ENCODE results near the gene TUFT1.

The TUFT1 gene

DNA sequence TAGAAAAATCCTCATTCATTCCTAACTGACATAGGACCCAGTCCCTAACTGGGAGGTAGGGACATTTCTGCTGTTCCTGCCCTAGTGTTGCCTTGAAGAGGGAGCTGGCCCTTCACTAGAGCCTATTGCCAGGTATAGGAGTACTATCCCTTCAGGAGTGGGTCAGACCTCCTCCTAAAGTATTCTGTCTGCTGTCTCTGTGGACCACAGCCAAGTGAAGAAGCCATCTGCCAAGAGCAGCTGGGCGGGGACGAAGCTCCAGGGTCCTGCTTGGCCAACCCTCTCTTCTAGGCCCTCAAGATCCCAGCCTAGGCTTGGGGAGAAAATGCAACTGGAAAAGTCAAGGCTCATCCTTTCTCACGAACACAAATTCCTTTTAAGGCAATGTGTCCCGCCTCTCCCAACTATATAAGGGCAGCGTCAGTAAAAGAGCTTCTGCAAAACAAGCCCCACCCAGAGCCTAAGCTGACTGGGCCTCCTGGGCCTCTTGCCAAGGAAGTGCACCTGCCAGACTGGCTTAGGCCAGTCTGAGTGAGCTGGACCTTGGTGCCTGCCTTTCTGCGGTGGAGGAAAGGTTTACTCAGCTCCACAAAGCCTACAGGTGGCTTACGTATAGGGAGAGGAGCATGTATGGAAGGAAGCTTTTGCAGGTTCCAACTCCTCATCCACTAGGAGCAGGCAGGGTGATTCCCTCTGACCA lies 638 bp upstream of the TUFT1 start:
- Histone ChIP-seq H3K9me3 (ENCODE audit: control insufficient read depth, low read length) (no peaks in the 10 kb centered on the region), H3K36me3 (ENCODE audit: control insufficient read depth, insufficient read depth, low read length) (peaks cover 2% of the 10 kb centered on the region), H3K4me3 (ENCODE audit: extremely low read depth, insufficient read depth, low read length, poor library complexity, severe bottlenecking) (no peak overlapping the region), H3K4me1 (ENCODE audit: control insufficient read depth, insufficient read depth, low read length, poor library complexity, severe bottlenecking) (peaks cover 34% of the 10 kb centered on the region), H3K27ac (ENCODE audit: low read depth, low read length, severe bottlenecking) (no peak overlapping the region)
- WGBS, 2 experiments (ENCODE audit: insufficient coverage in 2 of 2), result 54 to 73% methylated on average over 4 to 6 of the region's 7 CpGs

GRCh38 chr1:151540982-151541377 lies 871 bp downstream of the TUFT1 start:
- peak overlapping the region; percentile 76 for H3K4me3 ChIP-seq (ENCODE audit: extremely low read depth, insufficient read depth, low read length, poor library complexity, severe bottlenecking)
- H3K27ac ChIP-seq (ENCODE audit: low read depth, low read length, severe bottlenecking), result peak overlapping the region; percentile 11
- peaks cover 2% of the 10 kb centered on the region for H3K36me3 ChIP-seq (ENCODE audit: control insufficient read depth, insufficient read depth, low read length)
- 0% methylated on average over 4 to 7 of the region's 13 CpGs for WGBS, 2 experiments (ENCODE audit: insufficient coverage in 2 of 2)
- no peaks in the 10 kb centered on the region for H3K9me3 ChIP-seq (ENCODE audit: control insufficient read depth, low read length)
- H3K4me1 ChIP-seq (ENCODE audit: control insufficient read depth, insufficient read depth, low read length, poor library complexity, severe bottlenecking), result peaks cover 29% of the 10 kb centered on the region

DNA sequence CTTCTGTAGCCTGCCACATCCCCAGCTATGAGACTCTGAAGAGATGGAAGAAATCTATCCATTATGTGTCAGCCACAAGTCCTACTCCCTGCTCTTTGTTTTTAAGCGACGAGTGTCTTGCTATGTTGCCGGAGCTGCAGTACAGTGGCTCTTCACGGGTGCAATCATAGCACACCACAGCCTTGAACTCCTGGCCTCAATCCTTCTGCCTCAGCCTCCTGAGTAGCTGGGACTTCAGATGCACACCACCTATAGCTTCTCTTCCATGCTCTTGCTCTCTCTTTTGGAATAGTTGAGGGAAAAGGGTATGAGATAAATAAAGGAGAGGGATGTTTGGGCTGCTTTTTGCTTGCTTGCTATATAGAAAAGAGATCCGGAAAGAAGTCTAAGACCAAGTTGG lies 1.6 kb downstream of the TUFT1 start:
- Histone ChIP-seq H3K27ac (ENCODE audit: low read depth, low read length, severe bottlenecking) (no peak overlapping the region), H3K9me3 (ENCODE audit: control insufficient read depth, low read length) (no peaks in the 10 kb centered on the region), H3K4me3 (ENCODE audit: extremely low read depth, insufficient read depth, low read length, poor library complexity, severe bottlenecking) (peak overlapping the region; percentile 76), H3K4me1 (ENCODE audit: control insufficient read depth, insufficient read depth, low read length, poor library complexity, severe bottlenecking) (peaks cover 29% of the 10 kb centered on the region), H3K36me3 (ENCODE audit: control insufficient read depth, insufficient read depth, low read length) (peaks cover 2% of the 10 kb centered on the region)
- WGBS, 2 experiments (ENCODE audit: insufficient coverage in 2 of 2), result 72 to 84% methylated on average over 4 of the region's 5 CpGs

- 83 to 100% methylated on average over 2 to 3 of the region's 3 CpGs for WGBS, 2 experiments (ENCODE audit: insufficient coverage in 2 of 2)
- peak overlapping the region; percentile 51 for H3K27ac ChIP-seq (ENCODE audit: low read depth, low read length, severe bottlenecking)
Measured at GRCh38 chr1:151542710-151543129, 2.6 kb downstream of the TUFT1 start.

DNA sequence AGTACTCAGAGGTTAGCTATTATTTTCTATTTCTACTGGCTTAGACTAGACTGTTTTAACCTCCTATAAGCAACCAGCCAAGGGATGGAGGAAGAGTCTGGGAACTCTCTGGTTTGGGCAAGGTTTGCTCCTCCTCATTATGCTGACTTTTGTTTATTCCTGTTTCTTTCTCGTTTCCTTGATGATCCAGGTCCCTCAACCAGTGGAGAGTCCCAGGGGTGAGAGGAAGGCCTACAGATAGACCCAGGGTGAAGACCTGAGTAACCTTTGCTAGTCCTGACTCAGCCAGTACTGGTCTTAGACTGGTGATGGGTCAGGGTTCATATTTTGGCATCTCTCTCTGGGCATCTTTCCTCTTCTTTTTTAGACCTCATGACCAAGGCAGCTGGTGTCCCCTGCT lies 5.4 kb downstream of the TUFT1 start:
- Histone ChIP-seq H3K27ac (ENCODE audit: low read depth, low read length, severe bottlenecking) (no peak overlapping the region), H3K36me3 (ENCODE audit: control insufficient read depth, insufficient read depth, low read length) (peaks cover 2% of the 10 kb centered on the region), H3K9me3 (ENCODE audit: control insufficient read depth, low read length) (no peaks in the 10 kb centered on the region), H3K4me3 (ENCODE audit: extremely low read depth, insufficient read depth, low read length, poor library complexity, severe bottlenecking) (no peak overlapping the region), H3K4me1 (ENCODE audit: control insufficient read depth, insufficient read depth, low read length, poor library complexity, severe bottlenecking) (peaks cover 50% of the 10 kb centered on the region)
- WGBS, 2 experiments (ENCODE audit: insufficient coverage in 2 of 2), result 80 to 83% methylated on average over 1 of the region's 1 CpG

More at GRCh38 chr1:151542710-151543129, 2.6 kb downstream of the TUFT1 start:
- peaks cover 2% of the 10 kb centered on the region for H3K36me3 ChIP-seq (ENCODE audit: control insufficient read depth, insufficient read depth, low read length)
- H3K9me3 ChIP-seq (ENCODE audit: control insufficient read depth, low read length), result no peaks in the 10 kb centered on the region
- peaks cover 29% of the 10 kb centered on the region for H3K4me1 ChIP-seq (ENCODE audit: control insufficient read depth, insufficient read depth, low read length, poor library complexity, severe bottlenecking)
- no peak overlapping the region for H3K4me3 ChIP-seq (ENCODE audit: extremely low read depth, insufficient read depth, low read length, poor library complexity, severe bottlenecking)

DNA sequence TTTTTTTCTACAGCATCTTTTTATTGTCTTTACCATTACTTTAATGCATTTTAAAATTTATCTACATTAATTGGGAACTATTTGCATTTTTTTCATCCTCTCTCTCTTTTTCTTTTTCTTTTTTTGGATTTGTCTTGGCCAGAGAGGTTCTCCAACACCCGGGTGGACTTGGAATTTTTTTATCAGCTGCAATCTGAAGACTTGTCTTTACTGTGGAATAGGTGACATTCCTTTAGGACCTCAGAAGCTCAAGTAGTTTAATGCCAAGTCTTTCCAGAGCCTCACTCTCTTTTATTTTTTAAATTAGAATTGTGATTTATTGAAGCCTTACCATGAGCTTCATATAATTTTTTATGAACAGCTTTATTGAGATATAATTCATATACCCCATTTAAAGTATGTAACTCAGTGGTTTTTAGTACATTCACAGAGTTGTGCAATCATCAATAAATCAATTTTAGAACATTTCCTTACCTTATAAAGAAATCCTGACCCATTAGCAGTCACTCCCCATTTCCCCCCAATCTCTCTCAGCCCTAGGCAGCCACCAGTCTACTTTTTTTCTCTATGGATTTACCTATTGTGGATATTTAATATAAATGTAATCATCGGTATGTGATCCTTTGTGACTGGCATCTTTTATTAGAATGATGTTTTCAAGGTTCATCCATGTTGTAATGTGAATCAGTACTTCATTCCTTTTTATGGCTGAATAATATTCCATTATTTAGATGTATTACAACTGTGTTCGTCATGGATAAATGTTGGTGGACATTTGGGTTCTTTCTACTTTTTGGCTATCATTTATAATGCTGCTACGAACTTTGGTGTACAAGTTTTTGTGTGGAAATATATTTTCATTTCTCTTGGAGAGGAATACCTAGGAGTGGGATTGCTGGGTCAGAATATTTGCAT lies 6.2 kb downstream of the TUFT1 start:
- H3K36me3 ChIP-seq (ENCODE audit: control insufficient read depth, insufficient read depth, low read length), result peaks cover 2% of the 10 kb centered on the region
- H3K27ac ChIP-seq (ENCODE audit: low read depth, low read length, severe bottlenecking), result peak overlapping the region; percentile 92
- peaks cover 52% of the 10 kb centered on the region for H3K4me1 ChIP-seq (ENCODE audit: control insufficient read depth, insufficient read depth, low read length, poor library complexity, severe bottlenecking)
- no peak overlapping the region for H3K4me3 ChIP-seq (ENCODE audit: extremely low read depth, insufficient read depth, low read length, poor library complexity, severe bottlenecking)
- H3K9me3 ChIP-seq (ENCODE audit: control insufficient read depth, low read length), result no peaks in the 10 kb centered on the region
- 93 to 100% methylated on average over 1 to 2 of the region's 4 CpGs for WGBS, 2 experiments (ENCODE audit: insufficient coverage in 2 of 2)

DNA sequence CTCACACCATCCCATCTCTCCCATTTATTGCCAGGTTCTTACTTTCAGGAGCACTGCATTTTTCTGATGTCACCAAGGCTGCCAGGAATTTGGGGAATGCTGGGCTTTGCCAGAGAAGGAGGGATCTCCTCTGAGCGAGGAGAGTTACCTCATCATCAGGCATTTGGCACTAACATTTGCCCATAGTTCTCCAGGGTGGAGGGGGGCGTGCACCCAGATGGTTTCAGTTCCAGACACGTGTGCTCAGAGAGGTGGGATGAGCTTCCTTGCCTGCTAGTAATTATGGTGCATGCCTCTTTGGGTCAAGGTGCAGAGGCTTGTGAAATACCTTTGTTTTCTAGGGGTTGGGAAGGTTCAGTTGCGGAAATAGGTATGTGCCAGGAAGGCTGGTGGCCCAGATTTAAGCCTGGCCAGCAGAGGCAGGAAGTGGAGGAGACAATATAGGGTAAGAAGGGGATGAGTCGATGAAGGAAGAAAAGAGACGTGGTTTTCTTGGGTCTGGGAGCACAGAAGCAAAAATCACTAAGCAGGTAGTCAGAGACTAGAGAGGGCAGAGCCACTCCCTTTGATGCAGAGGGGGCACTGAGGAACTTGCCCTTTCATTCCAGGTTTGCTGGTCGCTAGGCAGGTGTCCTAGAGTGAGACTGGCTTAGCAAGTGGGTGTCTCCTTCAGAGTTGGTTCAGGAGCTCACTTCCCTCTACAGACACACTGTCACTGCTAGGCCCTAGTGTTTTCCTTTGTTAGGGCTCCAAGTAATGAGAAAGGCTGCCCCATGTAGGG lies 7.2 kb downstream of the TUFT1 start:
- Histone ChIP-seq H3K4me3 (ENCODE audit: extremely low read depth, insufficient read depth, low read length, poor library complexity, severe bottlenecking) (no peak overlapping the region), H3K9me3 (ENCODE audit: control insufficient read depth, low read length) (no peaks in the 10 kb centered on the region), H3K4me1 (ENCODE audit: control insufficient read depth, insufficient read depth, low read length, poor library complexity, severe bottlenecking) (peaks cover 55% of the 10 kb centered on the region), H3K27ac (ENCODE audit: low read depth, low read length, severe bottlenecking) (peak overlapping the region; percentile 92), H3K36me3 (ENCODE audit: control insufficient read depth, insufficient read depth, low read length) (peaks cover 2% of the 10 kb centered on the region)
- WGBS, 2 experiments (ENCODE audit: insufficient coverage in 2 of 2), result 58 to 59% methylated on average over 6 of the region's 7 CpGs

GRCh38 chr1:151547900-151548230 lies 7.8 kb downstream of the TUFT1 start:
- H3K4me3 ChIP-seq (ENCODE audit: extremely low read depth, insufficient read depth, low read length, poor library complexity, severe bottlenecking), result no peak overlapping the region
- H3K9me3 ChIP-seq (ENCODE audit: control insufficient read depth, low read length), result no peaks in the 10 kb centered on the region
- WGBS, 2 experiments (ENCODE audit: insufficient coverage in 2 of 2), result 97% methylated on average over 3 of the region's 3 CpGs; no CpG with 5 or more reads in 1 of the 2 experiments
- peak overlapping the region; percentile 92 for H3K27ac ChIP-seq (ENCODE audit: low read depth, low read length, severe bottlenecking)
- peaks cover 2% of the 10 kb centered on the region for H3K36me3 ChIP-seq (ENCODE audit: control insufficient read depth, insufficient read depth, low read length)
- H3K4me1 ChIP-seq (ENCODE audit: control insufficient read depth, insufficient read depth, low read length, poor library complexity, severe bottlenecking), result peaks cover 51% of the 10 kb centered on the region

DNA sequence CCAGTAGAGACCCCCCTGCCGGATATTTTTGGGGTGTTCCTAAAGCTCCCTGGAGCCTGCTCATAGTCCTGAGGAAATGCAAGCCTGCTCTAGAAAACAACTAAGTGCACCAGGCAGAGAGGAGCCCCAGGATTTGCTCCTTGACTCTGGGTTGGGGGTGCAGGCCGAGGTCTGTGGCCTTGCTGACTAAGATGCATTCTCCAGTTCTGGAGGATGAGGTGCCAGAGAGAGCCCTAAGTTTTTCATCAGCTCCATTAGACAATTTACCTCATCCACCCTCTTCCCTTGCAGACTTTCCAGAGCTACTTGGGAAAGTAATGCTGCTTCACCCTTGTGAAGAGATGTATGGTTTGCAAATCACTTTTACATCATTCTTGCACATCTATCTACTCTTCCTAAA lies 9.1 kb downstream of the TUFT1 start:
- WGBS, 2 experiments (ENCODE audit: insufficient coverage in 2 of 2), result 55 to 73% methylated on average over 2 of the region's 2 CpGs
- Histone ChIP-seq H3K36me3 (ENCODE audit: control insufficient read depth, insufficient read depth, low read length) (no peaks in the 10 kb centered on the region), H3K4me3 (ENCODE audit: extremely low read depth, insufficient read depth, low read length, poor library complexity, severe bottlenecking) (no peak overlapping the region), H3K9me3 (ENCODE audit: control insufficient read depth, low read length) (no peaks in the 10 kb centered on the region), H3K4me1 (ENCODE audit: control insufficient read depth, insufficient read depth, low read length, poor library complexity, severe bottlenecking) (peaks cover 44% of the 10 kb centered on the region), H3K27ac (ENCODE audit: low read depth, low read length, severe bottlenecking) (peak overlapping the region; percentile 60)

GRCh38 chr1:151553659-151554058 lies 13.6 kb downstream of the TUFT1 start:
- Histone ChIP-seq H3K36me3 (ENCODE audit: control insufficient read depth, insufficient read depth, low read length) (peaks cover 3% of the 10 kb centered on the region), H3K27ac (ENCODE audit: low read depth, low read length, severe bottlenecking) (no peak overlapping the region), H3K4me1 (ENCODE audit: control insufficient read depth, insufficient read depth, low read length, poor library complexity, severe bottlenecking) (peaks cover 19% of the 10 kb centered on the region), H3K4me3 (ENCODE audit: extremely low read depth, insufficient read depth, low read length, poor library complexity, severe bottlenecking) (no peak overlapping the region), H3K9me3 (ENCODE audit: control insufficient read depth, low read length) (no peaks in the 10 kb centered on the region)
- WGBS, 2 experiments (ENCODE audit: insufficient coverage in 2 of 2), result 100% methylated on average over 3 of the region's 4 CpGs; no CpG with 5 or more reads in 1 of the 2 experiments
